DLD1 (cell line): Measurements from ENCODE around the gene RC3H2.
"Not testable (repeated sequence)": the region's sequence is repeated elsewhere in the genome, so short reads cannot be mapped to it uniquely, and the experiment has no call there.

Experiments
- in situ Hi-C: cut with HindIII; loops from 2 replicates; pipeline ENCODE4 v1.10.0; 2017; ENCODE audit warnings: low sequenced_read_pairs

RC3H2 gene

DNA sequence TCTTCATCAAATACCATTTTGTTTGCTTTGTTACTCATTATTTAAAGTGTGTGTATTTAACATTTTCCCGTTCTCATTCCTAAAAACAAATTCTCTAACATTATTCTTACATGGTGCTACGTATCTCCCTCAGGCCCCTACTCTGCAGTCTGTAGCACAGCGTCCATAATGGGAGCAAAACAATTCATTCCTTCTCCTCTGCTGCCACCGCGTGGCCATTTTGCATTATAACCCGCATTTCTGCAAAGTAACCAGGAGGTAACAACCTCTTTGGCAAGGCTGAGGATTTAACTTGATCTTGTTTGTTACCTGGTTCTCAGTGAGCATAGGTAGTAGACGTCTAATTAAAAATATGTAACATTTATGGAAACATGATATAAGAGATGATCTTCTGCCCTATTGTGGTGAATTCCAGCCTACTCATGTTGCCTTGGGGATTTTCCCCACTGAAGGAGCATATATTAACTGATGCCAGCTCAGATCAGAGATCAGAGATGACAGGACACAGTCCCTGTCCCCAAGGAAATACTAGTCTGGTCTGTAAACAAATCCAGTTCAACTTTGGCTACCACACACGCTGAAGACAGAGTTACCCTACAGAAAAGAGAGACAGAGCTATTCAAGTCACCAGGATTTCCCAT, 94.7 kb downstream of the RC3H2 start:
- in situ Hi-C loops: no loop called here

DNA sequence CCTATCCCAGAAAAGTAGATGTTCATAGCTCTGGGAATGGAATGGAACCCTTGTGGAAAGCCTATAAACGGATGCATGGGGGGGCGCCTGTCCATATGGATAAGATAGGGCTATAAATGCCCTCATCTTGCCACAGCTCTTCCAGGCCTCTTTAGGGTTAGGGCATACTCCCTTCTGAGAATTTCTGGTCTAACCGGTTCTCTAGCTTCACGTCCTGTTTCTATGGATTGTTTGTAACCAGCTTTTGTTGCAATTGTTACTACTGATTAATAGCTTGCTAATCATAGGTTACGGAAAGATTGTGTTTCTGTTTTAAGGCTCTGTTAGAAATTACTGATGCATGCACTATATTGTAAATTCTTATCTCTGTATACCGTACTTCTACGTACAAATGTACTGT, 95.9 kb downstream of the RC3H2 start:
- in situ Hi-C loops: not testable (repeated sequence)

DNA sequence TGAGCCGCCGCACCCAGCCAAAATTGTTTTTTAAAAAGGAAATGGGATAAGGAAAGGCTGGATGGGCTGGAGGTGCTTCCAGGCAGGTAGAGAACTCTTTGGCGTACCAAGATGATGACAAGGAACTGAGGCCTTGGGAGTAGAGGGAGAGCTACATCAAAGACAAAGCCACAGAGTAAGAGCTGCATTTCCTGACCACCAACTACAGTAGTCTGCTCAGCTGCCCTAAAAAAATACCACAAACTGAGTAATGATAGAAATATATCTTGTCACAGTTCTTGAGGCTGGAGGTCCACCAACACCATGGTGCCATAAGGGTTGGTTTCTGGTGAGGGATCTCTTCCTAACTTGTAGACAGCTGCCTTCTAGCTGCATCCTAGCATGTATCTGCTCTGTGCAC, 97.0 kb downstream of the RC3H2 start:
- in situ Hi-C loops: no loop called here

- in situ Hi-C loops: no loop called here
Observed at GRCh38 chr9:122807271-122807900, 97.8 kb downstream of the RC3H2 start.

DNA sequence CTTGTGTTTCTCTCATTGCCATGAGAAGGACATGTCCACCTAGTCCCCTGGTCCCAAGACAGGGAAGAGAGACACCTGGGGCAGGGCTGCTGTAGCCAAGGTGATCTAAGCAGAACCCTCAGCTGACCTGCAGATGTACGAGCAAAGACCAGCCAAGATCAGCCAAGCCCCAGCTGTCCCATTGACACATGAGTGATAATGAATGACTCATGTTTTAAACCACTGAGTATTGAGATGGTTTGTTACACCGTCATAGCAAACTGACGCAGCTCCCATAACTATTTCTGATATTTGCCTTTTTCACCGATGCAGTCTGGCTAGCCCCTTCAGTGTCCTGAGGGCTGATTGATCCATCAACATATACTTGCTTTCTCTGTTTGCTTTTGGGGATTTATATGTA, 98.5 kb downstream of the RC3H2 start:
- in situ Hi-C loops: no loop called here

DNA sequence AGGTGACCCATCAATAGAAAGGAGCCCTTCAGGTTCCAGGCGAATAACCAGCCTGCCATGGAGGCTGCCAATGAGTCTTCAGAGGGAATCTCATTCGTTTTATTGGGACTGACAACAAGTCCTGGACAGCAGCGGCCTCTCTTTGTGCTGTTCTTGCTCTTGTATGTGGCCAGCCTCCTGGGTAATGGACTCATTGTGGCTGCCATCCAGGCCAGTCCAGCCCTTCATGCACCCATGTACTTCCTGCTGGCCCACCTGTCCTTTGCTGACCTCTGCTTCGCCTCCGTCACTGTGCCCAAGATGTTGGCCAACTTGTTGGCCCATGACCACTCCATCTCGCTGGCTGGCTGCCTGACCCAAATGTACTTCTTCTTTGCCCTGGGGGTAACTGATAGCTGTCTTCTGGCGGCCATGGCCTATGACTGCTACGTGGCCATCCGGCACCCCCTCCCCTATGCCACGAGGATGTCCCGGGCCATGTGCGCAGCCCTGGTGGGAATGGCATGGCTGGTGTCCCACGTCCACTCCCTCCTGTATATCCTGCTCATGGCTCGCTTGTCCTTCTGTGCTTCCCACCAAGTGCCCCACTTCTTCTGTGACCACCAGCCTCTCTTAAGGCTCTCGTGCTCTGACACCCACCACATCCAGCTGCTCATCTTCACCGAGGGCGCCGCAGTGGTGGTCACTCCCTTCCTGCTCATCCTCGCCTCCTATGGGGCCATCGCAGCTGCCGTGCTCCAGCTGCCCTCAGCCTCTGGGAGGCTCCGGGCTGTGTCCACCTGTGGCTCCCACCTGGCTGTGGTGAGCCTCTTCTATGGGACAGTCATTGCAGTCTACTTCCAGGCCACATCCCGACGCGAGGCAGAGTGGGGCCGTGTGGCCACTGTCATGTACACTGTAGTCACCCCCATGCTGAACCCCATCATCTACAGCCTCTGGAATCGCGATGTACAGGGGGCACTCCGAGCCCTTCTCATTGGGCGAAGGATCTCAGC, 104.8 kb downstream of the RC3H2 start, which contains the start of gene OR1K1:
Gene OR1K1, plus strand, starts transcription at position 58 of the 995 bp plus-strand sequence. Its CDS starts 0 bp downstream, at position 58.
- in situ Hi-C loops: no loop called here

DNA sequence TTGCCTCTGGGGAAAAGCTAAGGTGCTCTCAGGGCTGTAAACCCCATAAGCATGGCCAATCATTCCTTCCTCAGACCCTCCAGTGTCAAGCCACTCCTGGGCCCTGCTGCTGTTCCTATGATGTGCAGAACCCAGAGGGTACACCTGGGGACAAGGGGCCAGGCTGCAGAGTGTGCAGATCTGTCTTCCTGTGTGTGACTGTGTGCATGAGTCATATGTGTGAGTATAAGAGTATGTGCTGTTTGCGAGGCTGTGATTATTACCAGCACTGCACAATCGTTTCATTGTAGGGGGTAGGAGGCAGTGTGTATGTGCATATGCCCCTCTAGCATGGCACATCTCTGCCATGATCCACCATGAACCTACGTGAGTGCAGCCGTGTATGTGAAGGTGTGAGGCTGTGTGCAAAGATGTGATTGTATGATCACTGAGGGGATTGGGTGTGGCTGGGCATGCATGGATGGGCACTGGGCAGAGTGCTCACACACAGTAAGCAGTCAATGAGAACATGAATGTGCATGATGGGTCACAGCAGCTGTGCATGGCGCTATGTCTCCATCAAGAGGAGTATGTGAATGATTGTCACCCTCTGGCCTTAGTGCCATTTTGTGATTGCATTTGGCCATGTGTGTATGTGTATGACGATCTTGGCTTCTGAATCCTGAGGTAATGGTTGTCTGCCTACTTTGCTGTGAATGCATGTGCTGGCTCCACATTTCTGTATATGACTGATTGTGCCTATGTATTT, 107.7 kb downstream of the RC3H2 start:
- in situ Hi-C loops: no loop called here
